GM18498 (cell line): ENCODE results near the gene DEGS1.

ENCODE experiments used
- ATAC-seq: cut with Tn5 transposase; IDR thresholded peaks from one replicate; pipeline ENCODE4 v1.9.1; 2021; ENCODE audit warnings: mild to moderate bottlenecking, moderate library complexity; ENCODE audit not compliant: unreplicated experiment

The DEGS1 gene

GRCh38 chr1:224212618-224213061 is 29.6 kb downstream of the DEGS1 start:
- no peak for ATAC-seq

GRCh38 chr1:224213438-224214119 is 30.5 kb downstream of the DEGS1 start:
- ATAC-seq, result no peak

GRCh38 chr1:224216382-224216781 is 33.3 kb downstream of the DEGS1 start:
- ATAC-seq, result no peak

GRCh38 chr1:224217655-224218623 is 34.9 kb downstream of the DEGS1 start:
- ATAC-seq, result no peak

GRCh38 chr1:224219011-224219611 is 36.1 kb downstream of the DEGS1 start:
- no peak for ATAC-seq

DNA sequence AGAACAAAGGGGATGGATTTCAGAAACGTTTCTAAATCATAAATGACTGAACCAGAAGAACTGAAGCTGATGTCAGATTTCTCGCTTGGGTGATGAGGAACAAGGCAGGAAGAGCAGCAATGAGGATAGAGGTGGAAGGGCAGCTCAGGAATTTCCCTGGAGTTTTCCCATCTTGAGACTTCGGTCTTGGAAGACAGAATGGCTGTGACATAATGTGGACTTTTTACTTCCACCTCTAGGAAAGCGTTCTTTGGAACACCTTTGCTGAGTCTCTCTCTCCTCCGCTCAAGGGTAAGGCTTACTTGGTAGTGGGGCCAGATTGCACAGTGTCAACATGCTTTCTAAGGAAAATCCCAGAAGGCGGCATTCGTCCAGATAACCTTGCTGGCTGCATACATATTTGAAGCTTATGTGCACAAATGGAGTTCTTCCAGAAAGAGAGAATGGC is 36.6 kb downstream of the DEGS1 start:
- no peak for ATAC-seq

GRCh38 chr1:224223819-224224714 is 41.0 kb downstream of the DEGS1 start:
- no peak for ATAC-seq

GRCh38 chr1:224226849-224227502 is 43.9 kb downstream of the DEGS1 start:
- no peak for ATAC-seq

GRCh38 chr1:224234017-224234416 is 51.0 kb downstream of the DEGS1 start:
- no peak for ATAC-seq

- ATAC-seq, result no peak
Observed at GRCh38 chr1:224235813-224236493, 52.9 kb downstream of the DEGS1 start.

DNA sequence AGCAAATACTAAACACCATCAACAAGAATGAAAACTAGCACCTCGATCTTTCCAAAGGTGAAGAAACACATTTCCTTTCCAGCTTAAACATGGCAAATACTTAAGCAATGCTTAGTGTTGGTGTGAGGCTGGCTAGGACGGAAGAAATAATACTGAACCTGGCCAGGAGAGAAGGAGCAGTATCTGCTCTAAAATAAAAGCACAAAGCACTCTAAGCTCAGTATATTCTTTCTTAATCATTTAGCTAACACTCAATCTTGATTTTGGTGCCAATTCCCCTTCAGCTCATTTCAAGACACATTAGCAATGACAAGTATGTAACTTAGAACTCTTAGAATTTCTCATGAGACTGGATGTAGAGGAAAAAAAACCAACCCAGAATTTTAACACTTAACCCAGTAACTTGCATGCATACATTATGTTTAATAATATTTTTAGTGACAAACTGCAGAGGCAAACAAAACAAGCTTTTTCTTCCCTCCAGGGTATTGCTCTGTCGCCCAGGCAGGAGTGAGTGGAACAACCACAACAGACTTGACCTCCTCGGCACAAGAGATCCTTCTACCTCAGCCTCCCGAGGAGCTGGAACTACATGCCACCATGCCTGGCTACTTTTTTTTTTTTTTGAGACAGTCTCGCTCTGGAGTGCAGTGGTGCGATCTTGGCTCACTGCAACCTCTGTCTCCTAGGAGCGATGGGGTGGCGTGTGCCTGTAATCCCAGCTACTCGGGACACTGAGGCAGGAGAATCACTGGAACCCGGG is 54.3 kb downstream of the DEGS1 start:
- no peak for ATAC-seq

- ATAC-seq, result no peak
Observed at GRCh38 chr1:224238212-224238611, 55.2 kb downstream of the DEGS1 start.

DNA sequence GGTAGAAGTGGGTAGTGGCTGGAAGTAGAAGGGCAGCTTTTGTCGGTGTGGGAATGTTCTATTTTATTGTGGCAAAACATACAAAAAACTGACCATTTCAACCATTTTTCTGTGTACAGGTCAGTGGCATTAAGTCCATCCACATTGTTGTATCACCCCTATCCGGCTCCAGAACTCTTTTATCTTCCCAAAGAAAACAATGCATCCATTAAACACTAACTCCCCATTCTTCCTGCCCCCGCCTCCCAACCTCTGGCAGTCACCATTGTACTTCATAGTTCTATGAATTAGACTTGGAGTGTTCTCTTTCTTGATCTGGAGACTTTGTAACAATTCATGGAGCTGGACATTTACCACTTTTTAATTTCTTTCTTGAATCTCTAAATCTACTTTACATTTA is 55.7 kb downstream of the DEGS1 start:
- ATAC-seq, result no peak
